ENCODE measurements around the gene ACSL6.

- TF ChIP-seq CTCF (conservative IDR thresholded peaks at IDR 0.05; ENCODE audit: low read length) (no peak), EZH2phosphoT487 (IDR thresholded peaks at IDR 0.05; ENCODE audit: borderline replicate concordance) (no peak)
Observed at GRCh38 chr5:132049559-132049958, 38.1 kb upstream of the ACSL6 start.

Data from Loucy (cell line).